Measurements from ENCODE around the gene CCM2. TPM values are rescaled to one million over a fixed set of nuclear protein-coding genes. Genes with fewer than 3 reads are reported as not detected.
A peak's percentile ranks its signal among the peaks of the same experiment; 100 is the strongest.

CCM2 gene
- total and polyA plus RNA-seq, 5 experiments from 2014 or later, result 49.9 to 167 (median 81.7) TPM

GRCh38 chr7:44963364-44964290 lies 36.4 kb upstream of the CCM2 start:
- Mint-ChIP-seq H3K9me3 (no peaks in the 10 kb centered on the region), H3K27ac (peak overlapping the region in 7 of 10 donors; percentile 63 to 86 (median 67)), H3K36me3 (peaks cover 0 to 18% (median 2%) of the 10 kb centered on the region in 3 donors), H3K27me3 (no peaks in the 10 kb centered on the region), H3K4me3 (no peak overlapping the region), H3K4me1 (peaks cover 13 to 20% (median 16%) of the 10 kb centered on the region in 4 donors)
- POLR2A ChIA-PET, result interaction anchor here (0.5 to 1.8 kb wide), 5 partner anchors 9 to 378 kb away, joined by 3 to 6 read pairs (median 4); no protein-coding TSS in a partner anchor
- no peak for ATAC-seq
- peak in 1 of 10 donors; percentile 45 for DNase-seq

- Mint-ChIP-seq H3K27me3 (no peaks in the 10 kb centered on the region), H3K27ac (peak overlapping the region in 7 of 10 donors; percentile 14 to 77 (median 40)), H3K4me1 (peaks cover 8 to 14% (median 11%) of the 10 kb centered on the region in 4 donors), H3K36me3 (peaks cover 0 to 24% (median 2%) of the 10 kb centered on the region in 3 donors), H3K4me3 (no peak overlapping the region), H3K9me3 (no peaks in the 10 kb centered on the region)
- DNase-seq (no peak), ATAC-seq (peak; percentile 21 to 27)
- POLR2A ChIA-PET, result interaction anchor here (1.8 kb wide), 1 partner anchor 9 kb away, joined by 5 read pairs; no protein-coding TSS in a partner anchor
Observed at GRCh38 chr7:44964384-44964830, 35.6 kb upstream of the CCM2 start.

- DNase-seq, result peak in 1 of 10 donors; percentile 57
- no peak for ATAC-seq
- Mint-ChIP-seq H3K36me3 (peaks cover 0 to 25% (median 2%) of the 10 kb centered on the region in 3 donors), H3K4me1 (peaks cover 7 to 9% (median 8%) of the 10 kb centered on the region in 4 donors), H3K27me3 (no peaks in the 10 kb centered on the region), H3K9me3 (no peaks in the 10 kb centered on the region), H3K27ac (peak overlapping the region in 5 of 10 donors; percentile 25 to 76 (median 65)), H3K4me3 (no peak overlapping the region)
- POLR2A ChIA-PET, result interaction anchor here (1.8 kb wide), 1 partner anchor 8 kb away, joined by 5 read pairs; no protein-coding TSS in a partner anchor
Observed at GRCh38 chr7:44964831-44965440, 35.1 kb upstream of the CCM2 start.

GRCh38 chr7:44965441-44965903 lies 34.5 kb upstream of the CCM2 start:
- POLR2A ChIA-PET, result interaction anchor here (1.8 kb wide), 1 partner anchor 7 kb away, joined by 5 read pairs; no protein-coding TSS in a partner anchor
- no peaks in the 10 kb centered on the region for H3K27me3 Mint-ChIP-seq
- peak overlapping the region in 5 of 10 donors; percentile 13 to 75 (median 28) for H3K27ac Mint-ChIP-seq
- DNase-seq (no peak), ATAC-seq (no peak)
- H3K4me1 Mint-ChIP-seq, result peaks cover 1 to 6% (median 5%) of the 10 kb centered on the region in 4 donors
- H3K36me3 Mint-ChIP-seq, result peaks cover 0 to 25% (median 2%) of the 10 kb centered on the region in 3 donors
- no peaks in the 10 kb centered on the region for H3K9me3 Mint-ChIP-seq
- no peak overlapping the region for H3K4me3 Mint-ChIP-seq

GRCh38 chr7:44965937-44966730 lies 33.9 kb upstream of the CCM2 start:
- H3K4me1 Mint-ChIP-seq, result peaks cover 0 to 6% (median 5%) of the 10 kb centered on the region in 4 donors

GRCh38 chr7:44966731-44967538 lies 33.1 kb upstream of the CCM2 start:
- POLR2A ChIA-PET, result no interaction called here
- Mint-ChIP-seq H3K4me3 (no peak overlapping the region), H3K9me3 (no peaks in the 10 kb centered on the region), H3K36me3 (peaks cover 0 to 33% (median 2%) of the 10 kb centered on the region in 3 donors), H3K4me1 (peaks cover 3 to 8% (median 6%) of the 10 kb centered on the region in 4 donors), H3K27me3 (no peaks in the 10 kb centered on the region), H3K27ac (peak overlapping the region in 7 of 10 donors; percentile 29 to 84 (median 51))
- no peak for ATAC-seq
- DNase-seq, result no peak

More at GRCh38 chr7:44965937-44966730, 33.9 kb upstream of the CCM2 start:
- POLR2A ChIA-PET, result no interaction called here
- peaks cover 0 to 30% (median 2%) of the 10 kb centered on the region in 3 donors for H3K36me3 Mint-ChIP-seq
- ATAC-seq (no peak), DNase-seq (no peak)
- no peaks in the 10 kb centered on the region for H3K27me3 Mint-ChIP-seq
- peak overlapping the region in 9 of 10 donors; percentile 15 to 80 (median 47) for H3K27ac Mint-ChIP-seq
- H3K4me3 Mint-ChIP-seq, result no peak overlapping the region
- no peaks in the 10 kb centered on the region for H3K9me3 Mint-ChIP-seq

- Mint-ChIP-seq H3K27me3 (no peaks in the 10 kb centered on the region), H3K4me1 (peaks cover 6 to 17% (median 8%) of the 10 kb centered on the region in 4 donors), H3K36me3 (peaks cover 0 to 42% (median 2%) of the 10 kb centered on the region in 3 donors), H3K4me3 (no peak overlapping the region), H3K9me3 (no peaks in the 10 kb centered on the region), H3K27ac (peak overlapping the region; percentile 41 to 88 (median 62))
- no peak for ATAC-seq
- POLR2A ChIA-PET, result no interaction called here
- DNase-seq, result no peak
Observed at GRCh38 chr7:44967571-44968446, 32.2 kb upstream of the CCM2 start.

GRCh38 chr7:44969049-44969700 lies 30.8 kb upstream of the CCM2 start:
- Mint-ChIP-seq H3K27ac (peak overlapping the region in 2 of 10 donors; percentile 31 to 46), H3K4me3 (no peak overlapping the region), H3K27me3 (no peaks in the 10 kb centered on the region), H3K36me3 (peaks cover 0 to 47% (median 2%) of the 10 kb centered on the region in 3 donors), H3K4me1 (peaks cover 6 to 26% (median 13%) of the 10 kb centered on the region in 4 donors), H3K9me3 (no peaks in the 10 kb centered on the region)
- ATAC-seq (no peak), DNase-seq (no peak)
- POLR2A ChIA-PET, result no interaction called here

- peaks cover 0 to 53% (median 2%) of the 10 kb centered on the region in 3 donors for H3K36me3 Mint-ChIP-seq
- no peaks in the 10 kb centered on the region for H3K27me3 Mint-ChIP-seq
- peak overlapping the region in 2 of 10 donors; percentile 22 to 65 for H3K27ac Mint-ChIP-seq
- no peak for DNase-seq
- POLR2A ChIA-PET, result no interaction called here
- no peak overlapping the region for H3K4me3 Mint-ChIP-seq
- no peaks in the 10 kb centered on the region for H3K9me3 Mint-ChIP-seq
- peaks cover 8 to 33% (median 20%) of the 10 kb centered on the region in 4 donors for H3K4me1 Mint-ChIP-seq
- no peak for ATAC-seq
Observed at GRCh38 chr7:44969701-44970522, 30.1 kb upstream of the CCM2 start.
